Endothelial cell of umbilical vein (primary cell): ENCODE data around the gene CPA1. TPM values are rescaled to one million over a fixed set of nuclear protein-coding genes. Genes with fewer than 3 reads are reported as not detected.

Experiments used
- BruUV-seq: library from RNA; stranded (reverse); fragments of 400-500 nt; replicated peaks from 2 replicates; lab custom pipeline; 2021; lab: Mats Ljungman, UMichigan
- CTCF ChIA-PET: fragments of 300-600, 350-600 bp; sonication (Branson Sonifier 250); formaldehyde crosslinking; loops from one replicate; lab custom pipeline; 2021; ENCODE audit warnings: antibody characterized with exemption, inconsistent platforms; lab: Charles Lee
- POLR2A ChIA-PET: fragments of 300-600, 350-600 bp; sonication (Branson Sonifier 250); formaldehyde crosslinking; loops from one replicate; lab custom pipeline; 2021; ENCODE audit warnings: antibody characterized with exemption, inconsistent platforms; lab: Charles Lee
- DNase-seq: peaks from one replicate; pipeline ENCODE4 v3.0.0-alpha.2; 2011; ENCODE audit warnings: low read depth, low spot score
- FAIRE-seq: peaks from 2 replicates; lab custom pipeline; 2011; peaks lifted over from hg19 to GRCh38; lab: Jason Lieb, UNC
- H2AFZ ChIP-seq: 2 replicates; pipeline ENCODE4 v1.6.0; 2012; ENCODE audit warnings: low read depth, low read length, control low read depth, inconsistent platforms
- H3K27ac ChIP-seq: 2 replicates; pipeline ENCODE4 v1.5.1; 2011; ENCODE audit warnings: low read depth, mild to moderate bottlenecking, control low read depth, low read length, moderate library complexity; ENCODE audit not compliant: insufficient read depth
- H3K27me3 ChIP-seq, 2 experiments: 2 replicates each; pipeline versions ENCODE4 v1.6.0 to v1.6.1; 2011; ENCODE audit warnings: low read length in 2 of 2, mixed read lengths in 1 of 2; ENCODE audit not compliant: control insufficient read depth in 2 of 2, insufficient read depth in 2 of 2
- H3K36me3 ChIP-seq, 2 experiments: 2 replicates in 1 of 2; 3 replicates in 1 of 2; pipeline ENCODE4 v1.5.1; 2011; ENCODE audit warnings: low read length in 2 of 2, mild to moderate bottlenecking in 1 of 2, moderate library complexity in 1 of 2; ENCODE audit not compliant: control insufficient read depth in 2 of 2, insufficient read depth in 2 of 2; ENCODE audit errors: extremely low read depth in 1 of 2
- H3K4me1 ChIP-seq: 3 replicates; pipeline ENCODE4 v1.5.1; 2011; ENCODE audit warnings: mild to moderate bottlenecking, low read length; ENCODE audit not compliant: control insufficient read depth, insufficient read depth; ENCODE audit errors: extremely low read depth
- H3K4me2 ChIP-seq: 2 replicates; pipeline ENCODE4 v1.6.1; 2011; ENCODE audit warnings: low read length, control low read depth, mixed read lengths; ENCODE audit not compliant: insufficient read depth
- H3K4me3 ChIP-seq, 3 experiments: fragments of 200-600 bp in 1 of 3; sonication (generic), shearing (Covaris generic) in 1 of 3; replicated peaks in 1 of 3; 2 replicates each; pipeline ENCODE4 v1.5.1; 2011 to 2016; ENCODE audit warnings: control low read depth in 3 of 3, low read length in 3 of 3, mild to moderate bottlenecking in 2 of 3, inconsistent platforms in 1 of 3, low read depth in 1 of 3, moderate library complexity in 1 of 3; ENCODE audit not compliant: insufficient read depth in 1 of 3
- H3K79me2 ChIP-seq: 2 replicates; pipeline ENCODE4 v1.6.0; 2012; ENCODE audit warnings: low read length, inconsistent platforms; ENCODE audit not compliant: control insufficient read depth, insufficient read depth
- H3K9ac ChIP-seq: replicated peaks from 2 replicates; pipeline ENCODE3; 2011; ENCODE audit warnings: low read length, control low read depth; ENCODE audit not compliant: insufficient read depth; ENCODE audit errors: extremely low read depth
- H3K9me1 ChIP-seq: replicated peaks from 3 replicates; pipeline ENCODE4 v1.6.0; 2011; ENCODE audit warnings: mild to moderate bottlenecking, low read length; ENCODE audit not compliant: control insufficient read depth, insufficient read depth; ENCODE audit errors: extremely low read depth
- H3K9me3 ChIP-seq: replicated peaks from 2 replicates; pipeline ENCODE4 v1.5.1; 2012; ENCODE audit warnings: low read length, inconsistent platforms; ENCODE audit not compliant: control insufficient read depth, insufficient read depth
- H4K20me1 ChIP-seq: replicated peaks from 2 replicates; pipeline ENCODE3; 2011; ENCODE audit warnings: mild to moderate bottlenecking, low read length; ENCODE audit not compliant: control insufficient read depth, insufficient read depth; ENCODE audit errors: extremely low read depth
- CTCF ChIP-seq, 2 donors: IDR thresholded peaks; 1 replicate in 1 of 2; 2 replicates in 1 of 2; pipeline ENCODE4 v1.5.1; 2011; ENCODE audit warnings: low read length in 2 of 2, mild to moderate bottlenecking in 2 of 2, moderate library complexity in 2 of 2, control low read depth in 1 of 2, inconsistent platforms in 1 of 2, low read depth in 1 of 2; ENCODE audit not compliant: insufficient read depth in 1 of 2; ENCODE audit errors: extremely low read depth in 1 of 2
- EZH2 ChIP-seq: IDR thresholded peaks from 2 replicates; pipeline ENCODE4 v1.6.1; 2012; ENCODE audit warnings: borderline replicate concordance, low read depth, mild to moderate bottlenecking, moderate library complexity, low read length, inconsistent platforms; ENCODE audit not compliant: severe bottlenecking
- FOS ChIP-seq: IDR thresholded peaks from 2 replicates; pipeline ENCODE4 v1.6.1; 2011; ENCODE audit warnings: mild to moderate bottlenecking, low read length, moderate library complexity, borderline replicate concordance; ENCODE audit not compliant: insufficient read depth
- GATA2 ChIP-seq: IDR thresholded peaks from 2 replicates; pipeline ENCODE4 v1.7.0; 2011; ENCODE audit warnings: low read depth, mild to moderate bottlenecking, moderate library complexity, mixed read lengths, low read length; ENCODE audit not compliant: insufficient read length, insufficient read depth
- JUN ChIP-seq: IDR thresholded peaks from 2 replicates; pipeline ENCODE4 v1.6.1; 2011; ENCODE audit warnings: borderline replicate concordance, low read depth; ENCODE audit not compliant: insufficient read length, insufficient read depth
- MAX ChIP-seq: IDR thresholded peaks from 2 replicates; pipeline ENCODE4 v1.6.1; 2011; ENCODE audit not compliant: insufficient read depth, insufficient read length
- MYC ChIP-seq: IDR thresholded peaks from one replicate; pipeline ENCODE4 v1.6.1; 2011; ENCODE audit warnings: mild to moderate bottlenecking, low read depth, low read length
- POLR2A ChIP-seq: IDR thresholded peaks from 2 replicates; pipeline ENCODE4 v1.6.1; 2012; ENCODE audit warnings: low read depth, mild to moderate bottlenecking, control low read depth, low read length
- POLR2AphosphoS5 ChIP-seq: IDR thresholded peaks from 2 replicates; pipeline ENCODE4 v1.6.1; 2012; ENCODE audit warnings: low read depth, mild to moderate bottlenecking, control low read depth, low read length, moderate library complexity; ENCODE audit not compliant: insufficient read depth
- dilution Hi-C: fragments of 300-500 bp; cut with MboI; formaldehyde crosslinking; loops from one replicate; pipeline ENCODE4 v1.15.0; 2019; ENCODE audit warnings: low sequenced_read_pairs; ENCODE audit not compliant: extremely low pct_ligation_motif_present
- intact Hi-C: fragments of 100-400 bp; cut with micrococcal nuclease; formaldehyde crosslinking; loops from one replicate; pipeline ENCODE4 v1.10.0; 2022
- polyA plus RNA-seq, 4 experiments: library from polyadenylated mRNA; depleted of rRNA in 3 of 4; stranded (reverse) in 3 of 4; unstranded in 1 of 4; fragments of >200 nt; gene quantifications; 2 replicates each; pipeline versions ENCODE4 v1.2.1 to v1.2.3, GENCODE V29; 2011 to 2012; ENCODE audit warnings: missing spikeins in 1 of 4
- total RNA-seq: library from RNA; stranded (reverse); gene quantifications from 2 replicates; pipeline ENCODE4 v1.2.3, GENCODE V29; 2021

Gene CPA1
- total and polyA plus RNA-seq, 2 donors (not counting 3 experiments of a cell fraction or from before 2014, with no cell fraction given) = not detected

GRCh38 chr7:130334274-130334673 lies 46.0 kb upstream of the CPA1 start:
- H3K9me3 ChIP-seq = no peaks in the 10 kb centered on the region
- ChIA-PET POLR2A (no interaction called here), CTCF (interaction anchor here (0.9 kb wide), 1 partner anchor 9 kb away, joined by 3 read pairs; no protein-coding TSS in a partner anchor)
- no peaks in the 10 kb centered on the region for H3K79me2 ChIP-seq
- no TSS peak for BruUV-seq
- no peaks in the 10 kb centered on the region for H3K36me3 ChIP-seq
- no peaks in the 10 kb centered on the region for H4K20me1 ChIP-seq
- H3K27ac ChIP-seq = no peak overlapping the region
- no peaks in the 10 kb centered on the region for H3K4me1 ChIP-seq
- H3K9me1 ChIP-seq = no peaks in the 10 kb centered on the region
- no peak for FAIRE-seq
- no peak overlapping the region for H3K4me2 ChIP-seq
- peaks cover 1 to 2% of the 10 kb centered on the region in 2 experiments for H3K27me3 ChIP-seq
- TF ChIP-seq POLR2A (no peak), GATA2 (no peak), CTCF (IDR thresholded peaks at IDR 0.05; ENCODE audit: extremely low read depth in 1 of 2, insufficient read depth in 1 of 2, low read depth in 1 of 2, low read length in 2 of 2) (no peak), JUN (no peak), MYC (no peak), EZH2 (no peak), MAX (no peak), FOS (no peak), POLR2AphosphoS5 (no peak)
- no peak overlapping the region for H2AFZ ChIP-seq
- no peak overlapping the region for H3K9ac ChIP-seq
- dilution Hi-C loops (no loop called here), intact Hi-C loops (no loop called here)
- H3K4me3 ChIP-seq = no peak overlapping the region
- no peak for DNase-seq
